ENCODE results near the gene SOX5.

The SOX5 gene

DNA sequence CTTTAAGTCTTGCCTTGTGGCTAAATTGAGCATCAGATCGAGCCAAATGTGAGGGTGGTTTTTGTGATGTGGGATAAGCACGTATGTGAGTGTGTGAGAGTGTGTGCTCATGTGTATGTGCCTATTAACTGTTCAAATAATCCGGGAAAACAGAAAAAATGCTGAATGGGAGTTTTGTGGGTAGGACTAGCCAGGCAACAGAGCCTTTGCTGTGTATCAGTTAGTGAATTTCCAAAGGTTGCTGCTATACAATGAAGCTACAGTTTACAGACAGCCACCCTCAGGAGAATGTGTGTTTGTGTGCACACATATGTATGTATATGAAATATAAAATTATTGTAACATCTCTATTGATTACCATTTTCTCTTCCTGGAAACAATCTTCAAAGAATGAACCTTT is 154.0 kb downstream of the SOX5 start:
- Mint-ChIP-seq H3K4me3 (no peak overlapping the region), H3K4me1 (ENCODE audit: low read depth) (no peaks in the 10 kb centered on the region), H3K36me3 (ENCODE audit: low read depth) (no peaks in the 10 kb centered on the region), H3K27me3 (ENCODE audit: low read depth) (no peaks in the 10 kb centered on the region), H3K27ac (no peak overlapping the region), H3K9me3 (no peaks in the 10 kb centered on the region)
- no peak for DNase-seq (ENCODE audit: low spot score)

DNA sequence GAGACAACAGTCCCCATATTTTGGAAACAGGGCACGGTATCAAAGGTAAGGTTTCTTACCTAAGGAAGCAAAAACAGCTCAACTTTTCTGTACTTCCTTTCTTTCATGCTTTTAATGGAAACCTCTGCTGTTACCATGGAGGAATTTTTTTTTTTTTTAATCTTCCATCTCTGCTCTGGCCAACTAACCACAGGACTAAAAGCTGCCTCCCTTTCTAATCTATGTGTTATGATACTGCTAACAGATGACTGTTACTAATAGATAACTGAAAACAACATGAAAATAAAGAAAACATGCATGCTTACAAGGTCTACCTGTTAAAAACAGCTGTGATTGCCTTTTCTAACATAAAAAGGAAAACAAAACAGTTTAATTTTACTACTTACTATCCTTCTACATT is 168.4 kb downstream of the SOX5 start:
- Mint-ChIP-seq H3K27me3 (ENCODE audit: low read depth) (no peaks in the 10 kb centered on the region), H3K9me3 (no peaks in the 10 kb centered on the region), H3K36me3 (ENCODE audit: low read depth) (no peaks in the 10 kb centered on the region), H3K4me3 (no peak overlapping the region), H3K27ac (no peak overlapping the region), H3K4me1 (ENCODE audit: low read depth) (no peaks in the 10 kb centered on the region)
- DNase-seq (ENCODE audit: low spot score), result no peak

DNA sequence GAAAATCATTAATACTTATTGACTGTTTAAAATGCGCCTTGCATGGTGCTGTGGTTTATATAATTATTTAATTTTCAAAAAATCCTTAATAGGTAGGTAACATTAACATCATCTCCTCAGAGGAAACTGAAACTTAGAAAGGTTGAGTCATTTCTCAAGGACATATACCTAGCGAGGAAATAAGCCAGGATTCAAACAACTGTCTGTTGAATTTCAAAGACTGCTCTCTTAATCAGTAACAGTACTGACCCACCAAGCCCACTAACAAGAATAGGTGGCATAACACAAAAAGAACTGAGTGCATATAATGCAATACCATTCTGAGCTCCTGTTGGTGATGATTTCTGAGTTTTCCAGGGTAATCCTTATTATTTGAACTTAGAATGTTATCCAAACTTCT is 174.3 kb downstream of the SOX5 start:
- H3K4me3 Mint-ChIP-seq, result no peak overlapping the region
- H3K9me3 Mint-ChIP-seq, result no peaks in the 10 kb centered on the region
- no peak for DNase-seq (ENCODE audit: low spot score)
- H3K27ac Mint-ChIP-seq, result no peak overlapping the region
- no peaks in the 10 kb centered on the region for H3K36me3 Mint-ChIP-seq (ENCODE audit: low read depth)
- no peaks in the 10 kb centered on the region for H3K27me3 Mint-ChIP-seq (ENCODE audit: low read depth)
- H3K4me1 Mint-ChIP-seq (ENCODE audit: low read depth), result no peaks in the 10 kb centered on the region

DNA sequence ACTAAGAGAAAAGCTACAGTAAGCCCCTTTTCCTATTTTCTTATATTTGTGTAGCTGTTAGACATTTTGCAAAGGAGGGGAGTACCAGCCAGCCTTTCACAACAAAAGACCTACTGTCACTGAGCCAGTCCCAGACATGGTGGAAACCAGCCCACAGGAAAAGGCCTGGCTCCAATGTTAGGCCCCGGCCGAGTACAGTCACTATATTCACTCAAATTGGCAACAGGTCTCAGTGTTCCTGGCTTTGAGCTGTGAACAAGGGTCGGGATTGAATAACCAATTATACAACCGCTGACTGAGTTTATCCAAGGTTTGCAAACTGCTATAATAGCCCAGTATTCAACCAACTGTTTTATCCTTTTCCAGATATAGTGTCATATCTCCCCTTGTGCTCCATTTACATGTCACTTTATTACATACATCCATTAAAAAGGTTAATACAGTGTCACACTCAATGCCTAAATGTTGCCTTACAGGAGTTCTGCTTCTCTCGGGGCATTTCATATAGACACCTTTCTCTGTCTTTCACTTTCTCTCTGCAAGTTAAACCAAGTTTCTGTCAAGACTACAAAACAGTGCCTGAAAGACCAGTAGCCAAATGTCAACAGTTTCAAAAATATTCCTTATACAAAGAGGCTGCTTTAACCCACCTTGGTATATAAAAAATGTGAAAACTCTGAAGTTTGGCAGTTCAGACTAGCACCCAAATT is 178.1 kb downstream of the SOX5 start:
- H3K27ac Mint-ChIP-seq, result no peak overlapping the region
- no peaks in the 10 kb centered on the region for H3K4me1 Mint-ChIP-seq (ENCODE audit: low read depth)
- no peaks in the 10 kb centered on the region for H3K27me3 Mint-ChIP-seq (ENCODE audit: low read depth)
- H3K4me3 Mint-ChIP-seq, result no peak overlapping the region
- no peaks in the 10 kb centered on the region for H3K36me3 Mint-ChIP-seq (ENCODE audit: low read depth)
- no peak for DNase-seq (ENCODE audit: low spot score)
- H3K9me3 Mint-ChIP-seq, result no peaks in the 10 kb centered on the region

DNA sequence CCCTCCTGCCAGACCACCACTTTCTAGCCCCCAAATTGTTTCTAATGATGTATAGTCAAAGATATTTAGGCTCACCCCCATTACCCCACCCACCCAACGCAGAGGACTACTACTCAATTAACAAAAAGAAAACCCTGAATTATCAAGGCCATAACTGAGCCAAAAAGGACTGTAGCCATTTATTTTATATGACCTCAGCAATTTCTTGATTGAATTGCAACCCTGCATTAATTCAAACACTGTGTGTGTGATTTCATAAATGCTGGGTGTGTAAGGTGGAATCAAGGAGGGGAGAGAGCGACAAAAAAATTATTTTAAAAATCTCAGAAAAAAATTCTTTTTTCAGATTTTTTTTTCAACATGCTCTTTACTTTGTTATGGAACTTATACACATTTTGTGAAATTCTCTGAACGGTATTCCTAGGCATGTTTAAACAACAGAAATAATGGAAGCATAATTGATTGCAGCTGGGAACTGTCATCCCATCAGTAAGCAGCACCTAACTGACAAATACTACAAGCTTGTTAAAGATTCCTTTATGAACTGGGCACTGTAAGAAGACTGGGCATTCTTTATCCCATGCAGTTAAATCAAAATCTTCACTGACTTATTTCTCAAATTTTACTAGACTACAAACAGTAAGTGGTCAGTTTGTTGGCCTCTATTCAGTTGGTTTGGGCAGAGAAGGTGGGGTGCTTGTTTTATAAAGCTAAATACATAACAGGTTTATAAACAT is 179.1 kb downstream of the SOX5 start:
- no peaks in the 10 kb centered on the region for H3K4me1 Mint-ChIP-seq (ENCODE audit: low read depth)

DNA sequence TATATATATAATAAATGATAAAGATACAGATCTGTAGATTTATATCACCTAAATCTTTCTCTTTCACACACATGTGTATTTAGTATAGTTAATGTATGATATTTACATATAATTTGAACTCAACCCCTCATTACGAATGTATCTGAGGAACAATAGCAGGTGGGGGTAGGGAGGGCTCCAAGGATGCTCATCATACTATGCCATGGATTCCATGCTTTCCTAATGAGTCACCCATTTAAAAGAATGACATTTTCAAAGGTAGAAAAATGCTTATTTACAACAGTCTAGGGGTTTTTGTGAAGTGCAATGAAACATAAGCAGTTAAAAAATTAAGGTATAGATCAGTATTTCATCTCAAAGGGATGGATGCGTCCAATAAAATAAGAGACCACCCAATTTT is 181.6 kb downstream of the SOX5 start:
- Mint-ChIP-seq H3K4me1 (ENCODE audit: low read depth) (no peaks in the 10 kb centered on the region), H3K9me3 (no peaks in the 10 kb centered on the region), H3K36me3 (ENCODE audit: low read depth) (no peaks in the 10 kb centered on the region), H3K27me3 (ENCODE audit: low read depth) (no peaks in the 10 kb centered on the region), H3K4me3 (no peak overlapping the region), H3K27ac (no peak overlapping the region)
- DNase-seq (ENCODE audit: low spot score), result no peak

More for the DNA sequence above, 179.1 kb downstream of the SOX5 start:
- H3K4me3 Mint-ChIP-seq, result no peak overlapping the region
- H3K9me3 Mint-ChIP-seq, result no peaks in the 10 kb centered on the region
- no peak overlapping the region for H3K27ac Mint-ChIP-seq
- H3K27me3 Mint-ChIP-seq (ENCODE audit: low read depth), result no peaks in the 10 kb centered on the region
- no peaks in the 10 kb centered on the region for H3K36me3 Mint-ChIP-seq (ENCODE audit: low read depth)
- no peak for DNase-seq (ENCODE audit: low spot score)

DNA sequence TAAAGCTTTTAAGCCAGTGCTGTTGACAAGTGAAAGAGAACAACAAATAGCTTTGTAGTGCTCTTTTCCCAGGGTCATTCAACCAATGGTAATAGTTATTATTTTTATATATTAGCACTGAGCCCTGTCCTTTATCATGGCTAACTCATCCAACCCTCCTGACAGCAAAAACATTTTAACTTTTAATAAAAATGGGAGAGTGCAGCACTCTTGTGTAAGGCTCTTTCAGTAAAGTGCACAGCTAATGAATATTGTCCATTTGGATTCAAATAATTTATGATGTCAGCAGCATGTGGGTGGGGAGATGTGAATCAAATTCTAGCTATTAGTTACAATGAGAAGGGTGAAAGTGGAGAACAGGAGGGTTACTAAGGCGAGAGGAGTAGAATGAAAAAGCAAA is 185.7 kb downstream of the SOX5 start:
- Mint-ChIP-seq H3K36me3 (ENCODE audit: low read depth) (no peaks in the 10 kb centered on the region), H3K27me3 (ENCODE audit: low read depth) (no peaks in the 10 kb centered on the region), H3K27ac (no peak overlapping the region), H3K4me3 (no peak overlapping the region), H3K4me1 (ENCODE audit: low read depth) (no peaks in the 10 kb centered on the region), H3K9me3 (no peaks in the 10 kb centered on the region)
- DNase-seq (ENCODE audit: low spot score), result no peak

DNA sequence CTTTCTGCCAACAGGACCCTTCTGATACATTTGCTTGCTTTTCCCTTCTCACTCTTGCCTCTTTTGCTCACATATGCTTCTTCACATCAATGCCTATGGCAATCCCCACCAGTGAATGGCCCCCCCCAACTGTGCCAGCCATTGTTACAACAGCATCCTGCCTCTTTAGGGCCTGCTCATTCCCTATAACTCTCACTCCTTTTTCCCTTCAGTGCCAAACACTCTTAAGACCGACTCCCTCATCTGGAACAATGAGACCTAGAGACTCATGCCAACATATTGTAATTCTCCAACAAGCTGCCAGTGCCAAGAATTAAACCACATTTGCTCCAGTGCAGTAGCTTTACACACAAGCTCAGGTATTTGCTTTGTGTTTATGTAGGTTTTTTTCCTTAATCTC is 189.0 kb downstream of the SOX5 start:
- Mint-ChIP-seq H3K4me1 (ENCODE audit: low read depth) (no peaks in the 10 kb centered on the region), H3K4me3 (no peak overlapping the region), H3K9me3 (no peaks in the 10 kb centered on the region)

DNA sequence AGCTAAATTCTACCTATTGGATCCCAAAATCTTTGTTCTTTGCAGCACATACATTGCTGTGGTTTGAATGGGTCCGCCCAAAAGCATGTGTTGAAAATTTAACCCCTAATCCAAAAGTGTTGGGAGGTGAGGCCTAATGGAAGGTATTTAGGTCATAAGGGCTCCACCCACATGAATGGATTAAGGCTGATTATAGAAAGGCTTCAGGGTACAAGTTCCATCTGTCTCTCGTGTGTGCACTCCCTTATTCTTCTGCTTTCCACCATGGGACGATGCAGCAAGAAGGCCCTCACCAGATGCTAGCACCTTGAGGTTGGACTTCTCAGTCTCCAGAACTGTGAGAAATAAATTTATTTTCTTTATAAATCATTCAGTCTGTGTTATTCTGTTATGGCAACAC is 190.9 kb downstream of the SOX5 start:
- no peak overlapping the region for H3K27ac Mint-ChIP-seq
- no peaks in the 10 kb centered on the region for H3K4me1 Mint-ChIP-seq (ENCODE audit: low read depth)
- H3K9me3 Mint-ChIP-seq, result no peaks in the 10 kb centered on the region
- no peaks in the 10 kb centered on the region for H3K36me3 Mint-ChIP-seq (ENCODE audit: low read depth)
- no peak overlapping the region for H3K4me3 Mint-ChIP-seq
- H3K27me3 Mint-ChIP-seq (ENCODE audit: low read depth), result no peaks in the 10 kb centered on the region
- no peak for DNase-seq (ENCODE audit: low spot score)

More for the DNA sequence above, 189.0 kb downstream of the SOX5 start:
- Mint-ChIP-seq H3K27me3 (ENCODE audit: low read depth) (no peaks in the 10 kb centered on the region), H3K27ac (no peak overlapping the region), H3K36me3 (ENCODE audit: low read depth) (no peaks in the 10 kb centered on the region)
- no peak for DNase-seq (ENCODE audit: low spot score)

DNA sequence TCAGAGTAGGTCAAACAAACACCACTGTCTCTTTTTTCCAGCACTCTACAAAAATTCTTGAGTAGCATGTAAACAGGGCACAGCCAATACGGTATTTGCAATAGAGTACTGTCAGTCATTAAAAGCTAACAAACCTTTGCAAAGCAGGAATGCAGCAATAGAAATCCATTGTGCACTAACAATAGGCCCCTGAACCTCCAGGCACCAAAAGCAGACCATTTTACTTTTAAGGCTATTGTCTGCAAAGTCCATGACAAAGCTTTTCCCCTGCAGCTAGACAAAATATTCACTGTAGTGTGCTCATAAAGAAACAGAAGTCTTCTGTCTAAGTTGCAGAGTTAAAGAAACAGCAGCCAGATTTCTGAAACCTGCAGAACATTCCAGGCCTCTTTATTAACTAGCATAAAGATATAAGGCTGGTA is 191.9 kb downstream of the SOX5 start:
- Mint-ChIP-seq H3K4me3 (no peak overlapping the region), H3K4me1 (ENCODE audit: low read depth) (no peaks in the 10 kb centered on the region), H3K9me3 (no peaks in the 10 kb centered on the region), H3K36me3 (ENCODE audit: low read depth) (no peaks in the 10 kb centered on the region), H3K27me3 (ENCODE audit: low read depth) (no peaks in the 10 kb centered on the region), H3K27ac (no peak overlapping the region)
- DNase-seq (ENCODE audit: low spot score), result no peak

DNA sequence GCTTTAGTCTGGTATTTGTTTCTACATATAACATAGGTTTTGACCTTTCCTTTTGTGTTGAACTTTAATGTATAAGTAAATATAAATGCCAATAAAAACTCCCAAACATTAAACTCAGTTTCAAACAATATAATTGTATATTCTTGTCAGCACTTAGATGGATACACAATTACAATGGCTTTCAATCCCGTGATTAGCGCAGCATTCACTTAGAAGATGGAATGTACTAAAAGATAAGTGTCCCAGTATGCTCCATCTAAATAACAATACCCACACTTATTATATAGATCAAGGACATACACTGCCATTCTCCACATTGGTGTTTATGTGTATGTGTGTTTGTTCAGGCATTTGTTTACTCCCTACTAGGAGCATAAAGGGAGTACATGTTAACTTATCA is 193.1 kb downstream of the SOX5 start:
- Mint-ChIP-seq H3K27ac (no peak overlapping the region), H3K27me3 (ENCODE audit: low read depth) (no peaks in the 10 kb centered on the region), H3K36me3 (ENCODE audit: low read depth) (no peaks in the 10 kb centered on the region), H3K9me3 (no peaks in the 10 kb centered on the region), H3K4me3 (no peak overlapping the region), H3K4me1 (ENCODE audit: low read depth) (no peaks in the 10 kb centered on the region)
- no peak for DNase-seq (ENCODE audit: low spot score)

DNA sequence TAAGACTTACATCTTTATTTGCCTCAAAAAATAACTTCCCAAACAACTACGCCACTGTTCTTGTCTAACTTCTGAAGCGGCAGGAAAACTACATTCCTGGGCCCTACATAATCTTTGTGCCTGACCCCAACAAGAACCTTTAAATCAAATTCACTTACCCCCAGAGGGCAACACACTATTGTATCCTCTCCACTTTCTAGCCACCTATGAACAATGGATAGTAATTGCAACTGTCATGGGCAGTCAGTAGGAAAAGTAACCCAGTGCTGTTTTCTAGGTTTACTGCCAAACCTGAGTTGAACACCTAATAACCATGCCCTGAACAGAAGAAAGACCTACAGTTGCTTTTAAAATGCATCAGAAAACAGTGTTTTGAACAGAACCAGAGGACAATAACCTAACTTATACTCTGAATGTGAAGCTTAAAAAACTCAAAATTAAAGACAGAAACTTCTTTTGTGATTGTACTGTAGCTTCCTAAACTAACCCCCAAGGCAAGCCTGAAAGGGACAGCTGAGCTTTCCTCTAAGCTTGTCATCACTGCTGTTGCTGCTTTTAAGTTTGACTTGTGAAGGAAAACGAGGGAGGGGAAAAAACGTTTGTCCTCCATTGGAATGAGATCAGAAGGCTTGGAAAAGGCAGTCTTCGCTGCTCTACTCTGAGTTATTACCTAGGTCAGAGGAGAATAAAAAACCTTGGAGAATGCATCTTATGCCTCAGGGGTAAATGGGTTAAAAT is 195.7 kb downstream of the SOX5 start:
- Mint-ChIP-seq H3K9me3 (no peaks in the 10 kb centered on the region), H3K4me1 (ENCODE audit: low read depth) (no peaks in the 10 kb centered on the region), H3K27ac (no peak overlapping the region), H3K27me3 (ENCODE audit: low read depth) (no peaks in the 10 kb centered on the region), H3K4me3 (no peak overlapping the region), H3K36me3 (ENCODE audit: low read depth) (no peaks in the 10 kb centered on the region)
- DNase-seq (ENCODE audit: low spot score), result no peak

DNA sequence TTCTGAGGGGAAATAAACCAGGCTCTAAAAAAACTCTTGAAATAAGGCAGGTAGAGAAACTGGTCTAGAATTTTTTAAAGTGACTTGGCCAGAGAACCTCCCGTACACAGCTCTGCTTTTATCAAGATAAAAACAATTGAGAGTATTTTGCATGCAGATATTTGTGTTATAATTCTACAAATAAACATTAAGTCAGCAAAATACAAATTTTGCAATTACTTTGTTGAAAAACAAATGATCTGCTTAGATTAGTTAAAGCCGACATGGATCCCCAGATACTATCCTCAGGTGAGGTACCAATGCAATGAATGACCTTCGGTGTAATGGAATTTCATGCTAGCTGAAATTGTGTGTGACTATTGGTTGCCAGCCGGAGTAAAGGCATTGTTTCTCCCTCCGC is 197.2 kb downstream of the SOX5 start:
- no peak for DNase-seq (ENCODE audit: low spot score)
- H3K4me3 Mint-ChIP-seq, result no peak overlapping the region
- H3K36me3 Mint-ChIP-seq (ENCODE audit: low read depth), result no peaks in the 10 kb centered on the region
- no peaks in the 10 kb centered on the region for H3K27me3 Mint-ChIP-seq (ENCODE audit: low read depth)
- no peak overlapping the region for H3K27ac Mint-ChIP-seq
- H3K4me1 Mint-ChIP-seq (ENCODE audit: low read depth), result no peaks in the 10 kb centered on the region
- peaks cover 3% of the 10 kb centered on the region for H3K9me3 Mint-ChIP-seq

DNA sequence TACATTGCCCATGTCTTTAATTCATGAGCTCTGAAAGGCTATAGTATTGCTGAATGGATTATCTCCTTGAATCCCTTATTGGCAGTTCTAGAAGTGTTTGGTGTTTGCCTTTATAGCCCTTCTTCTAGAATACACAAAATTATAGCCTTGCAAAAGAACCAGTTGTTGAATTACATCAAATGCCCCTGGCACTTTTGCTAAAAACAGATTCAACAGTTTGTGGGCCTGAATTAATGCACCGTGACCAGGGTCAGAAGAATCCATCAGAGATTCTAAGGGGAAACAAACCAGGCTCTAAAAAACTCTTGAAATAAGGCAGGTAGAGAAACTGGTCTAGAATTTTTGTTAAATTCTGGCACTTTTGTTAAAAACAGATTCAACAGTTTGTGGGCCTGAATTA is 197.8 kb downstream of the SOX5 start:
- no peak overlapping the region for H3K4me3 Mint-ChIP-seq
- H3K27me3 Mint-ChIP-seq (ENCODE audit: low read depth), result no peaks in the 10 kb centered on the region
- H3K9me3 Mint-ChIP-seq, result peaks cover 8% of the 10 kb centered on the region
- no peak for DNase-seq (ENCODE audit: low spot score)
- no peaks in the 10 kb centered on the region for H3K4me1 Mint-ChIP-seq (ENCODE audit: low read depth)
- no peaks in the 10 kb centered on the region for H3K36me3 Mint-ChIP-seq (ENCODE audit: low read depth)
- H3K27ac Mint-ChIP-seq, result no peak overlapping the region
